Activated CD8-positive, alpha-beta T cell treated with anti-CD3 and anti-CD28 coated beads, Interleukin-2, amount 10 ng/mL, durations not matched to agents 7 days and 5 days (primary cell): ENCODE measurements around the gene RBPMS2. TPM values are rescaled to one million over a fixed set of nuclear protein-coding genes. Genes with fewer than 3 reads are reported as not detected.

Source experiments
- ATAC-seq: fragments of 150-1000 bp; cut with Tn5 transposase; one replicate; pipeline ENCODE4 v1.10.0; 2021; ENCODE audit warnings: moderate library complexity
- CTCF ChIA-PET: fragments of 350-600 bp; sonication (Branson Sonifier 250); formaldehyde crosslinking; loops from one replicate; lab custom pipeline; 2021; ENCODE audit warnings: antibody characterized with exemption; lab: Charles Lee
- POLR2A ChIA-PET: fragments of 350-600 bp; sonication (Branson Sonifier 250); formaldehyde crosslinking; loops from one replicate; lab custom pipeline; 2021; ENCODE audit warnings: antibody characterized with exemption; lab: Charles Lee
- DNase-seq: peaks from one replicate; pipeline ENCODE4 v3.0.0-alpha.2; 2020
- H3K27ac Mint-ChIP-seq: one replicate; pipeline ENCODE4 v1.8.0; 2021; ENCODE audit warnings: mild to moderate bottlenecking, mixed read lengths
- H3K27me3 Mint-ChIP-seq: one replicate; pipeline ENCODE4 v1.8.0; 2021; ENCODE audit warnings: low read depth, mixed read lengths
- H3K36me3 Mint-ChIP-seq: one replicate; pipeline ENCODE4 v1.8.0; 2021; ENCODE audit warnings: low read depth, mixed read lengths
- H3K4me1 Mint-ChIP-seq: one replicate; pipeline ENCODE4 v1.8.0; 2021; ENCODE audit warnings: low read depth, mixed read lengths
- H3K4me3 Mint-ChIP-seq: one replicate; pipeline ENCODE4 v1.8.0; 2021; ENCODE audit warnings: mild to moderate bottlenecking, mixed read lengths
- H3K9me3 Mint-ChIP-seq: one replicate; pipeline ENCODE4 v1.8.0; 2022; ENCODE audit warnings: mixed read lengths; ENCODE audit not compliant: insufficient read depth
- total RNA-seq, 2 experiments: library from RNA; stranded (reverse); gene quantifications; one replicate each; pipeline ENCODE4 v1.2.3, GENCODE V29; 2021

Gene RBPMS2
- total RNA-seq, 2 experiments from 2014 or later, result not detected

- Mint-ChIP-seq H3K27ac (peak overlapping the region; percentile 10), H3K36me3 (peaks cover 19% of the 10 kb centered on the region), H3K4me3 (no peak overlapping the region), H3K9me3 (no peaks in the 10 kb centered on the region), H3K27me3 (no peaks in the 10 kb centered on the region), H3K4me1 (peaks cover 55% of the 10 kb centered on the region)
- ATAC-seq (no peak), DNase-seq (no peak)
- POLR2A ChIA-PET, result interaction anchor here (0.8 kb wide), 1 partner anchor 26 kb away, joined by 3 read pairs; no protein-coding TSS in a partner anchor
- CTCF ChIA-PET, result interaction anchor here (0.7 to 1.5 kb wide), 3 partner anchors 9 to 272 kb away, joined by 3 to 8 read pairs (median 3); no protein-coding TSS in a partner anchor
These were observed 75.5 kb downstream of the RBPMS2 start for GRCh38 chr15:64699751-64700388.

DNA sequence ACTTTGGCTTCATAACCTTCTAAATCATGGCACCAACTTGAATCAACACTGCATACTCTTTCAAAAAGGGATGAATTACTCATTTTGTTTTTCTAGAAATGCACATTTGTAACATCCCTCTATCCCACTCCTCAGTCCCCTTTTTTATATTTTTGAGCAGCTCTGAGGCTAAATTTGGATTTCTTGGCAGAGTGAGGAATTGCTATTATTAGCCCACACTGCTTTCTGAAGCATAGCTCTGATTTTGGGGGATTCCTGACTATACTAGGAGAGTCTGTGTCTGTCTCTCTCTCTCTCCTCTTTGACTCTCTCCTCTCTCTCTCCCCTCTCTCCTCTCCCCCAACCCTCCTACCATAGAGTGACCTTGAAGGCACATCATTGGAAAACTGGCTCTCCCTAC, 76.6 kb downstream of the RBPMS2 start:
- no peak for DNase-seq
- no peak overlapping the region for H3K27ac Mint-ChIP-seq
- no peaks in the 10 kb centered on the region for H3K9me3 Mint-ChIP-seq
- peaks cover 55% of the 10 kb centered on the region for H3K4me1 Mint-ChIP-seq
- POLR2A ChIA-PET, result no interaction called here
- no peak for ATAC-seq
- no peak overlapping the region for H3K4me3 Mint-ChIP-seq
- H3K36me3 Mint-ChIP-seq, result peaks cover 24% of the 10 kb centered on the region
- CTCF ChIA-PET, result interaction anchor here (2.7 to 5.1 kb wide), 2 partner anchors 12 to 29 kb away, joined by 14 to 32 read pairs; no protein-coding TSS in a partner anchor
- no peaks in the 10 kb centered on the region for H3K27me3 Mint-ChIP-seq

DNA sequence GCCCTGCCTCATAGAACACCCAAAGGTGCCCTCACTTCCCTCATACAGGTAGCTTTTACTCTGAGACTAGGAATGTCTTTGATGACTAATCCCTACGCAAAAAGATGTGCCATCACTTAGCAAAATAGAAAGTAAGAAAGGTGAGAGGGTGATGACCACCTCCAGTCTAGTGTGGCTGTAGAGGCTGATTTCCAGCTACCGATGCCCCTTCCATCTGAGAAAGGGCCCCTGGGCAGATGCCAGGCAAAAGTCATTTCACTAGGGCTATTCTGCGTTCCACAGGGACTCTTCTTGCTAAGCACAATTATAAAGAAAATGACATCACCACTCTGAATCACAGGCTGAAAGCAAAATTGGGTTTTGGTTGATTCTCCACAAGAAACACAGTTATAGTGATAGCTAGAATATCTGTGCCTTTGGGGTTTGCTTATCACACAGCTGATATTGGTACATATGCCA, 77.4 kb downstream of the RBPMS2 start:
- no peak for DNase-seq
- ChIA-PET POLR2A (interaction anchor here (0.6 kb wide), 1 partner anchor 268 kb away, joined by 3 read pairs; no protein-coding TSS in a partner anchor), CTCF (interaction anchor here (1.0 to 5.1 kb wide), 3 partner anchors 11 to 138 kb away, joined by 3 to 32 read pairs (median 14); no protein-coding TSS in a partner anchor)
- H3K36me3 Mint-ChIP-seq, result peaks cover 30% of the 10 kb centered on the region
- H3K27me3 Mint-ChIP-seq, result no peaks in the 10 kb centered on the region
- no peak overlapping the region for H3K27ac Mint-ChIP-seq
- no peak overlapping the region for H3K4me3 Mint-ChIP-seq
- ATAC-seq, result no peak
- peaks cover 48% of the 10 kb centered on the region for H3K4me1 Mint-ChIP-seq
- no peaks in the 10 kb centered on the region for H3K9me3 Mint-ChIP-seq

GRCh38 chr15:64696481-64696880, 78.9 kb downstream of the RBPMS2 start:
- Mint-ChIP-seq H3K36me3 (peaks cover 31% of the 10 kb centered on the region), H3K27me3 (no peaks in the 10 kb centered on the region), H3K4me3 (no peak overlapping the region), H3K27ac (no peak overlapping the region), H3K9me3 (no peaks in the 10 kb centered on the region), H3K4me1 (peaks cover 42% of the 10 kb centered on the region)
- DNase-seq (no peak), ATAC-seq (no peak)
- CTCF ChIA-PET, result interaction anchor here (1.1 to 5.1 kb wide), 4 partner anchors 10 to 113 kb away, joined by 4 to 32 read pairs (median 10); no protein-coding TSS in a partner anchor
- POLR2A ChIA-PET, result no interaction called here

GRCh38 chr15:64695561-64695992, 79.8 kb downstream of the RBPMS2 start:
- POLR2A ChIA-PET, result interaction anchor here (0.6 kb wide), 1 partner anchor 441 kb away, joined by 3 read pairs; no protein-coding TSS in a partner anchor
- peaks cover 33% of the 10 kb centered on the region for H3K4me1 Mint-ChIP-seq
- DNase-seq (no peak), ATAC-seq (no peak)
- no peak overlapping the region for H3K4me3 Mint-ChIP-seq
- no peaks in the 10 kb centered on the region for H3K27me3 Mint-ChIP-seq
- CTCF ChIA-PET, result interaction anchor here (1.3 to 5.1 kb wide), 4 partner anchors 9 to 140 kb away, joined by 4 to 32 read pairs (median 7); no protein-coding TSS in a partner anchor
- peaks cover 32% of the 10 kb centered on the region for H3K36me3 Mint-ChIP-seq
- H3K27ac Mint-ChIP-seq, result no peak overlapping the region
- H3K9me3 Mint-ChIP-seq, result no peaks in the 10 kb centered on the region

DNA sequence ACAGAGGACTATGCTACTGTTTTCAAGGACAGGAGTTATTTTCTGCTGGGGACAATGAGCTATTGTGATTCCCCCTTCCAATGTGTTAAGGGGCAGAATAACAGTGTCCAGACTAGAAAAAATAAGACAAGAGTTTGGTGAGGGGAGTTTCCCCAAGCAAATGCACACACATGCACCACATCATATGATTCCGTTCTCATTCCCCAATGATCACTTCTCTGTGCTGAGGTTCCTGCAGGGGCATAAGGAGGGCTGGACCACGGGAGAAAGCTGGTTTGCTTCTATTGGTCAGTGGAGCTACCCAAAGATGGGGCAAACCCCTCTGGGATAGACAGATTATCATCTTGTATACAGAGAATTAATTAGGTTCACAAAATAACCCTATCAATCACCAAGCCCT, 80.6 kb downstream of the RBPMS2 start:
- Mint-ChIP-seq H3K27ac (no peak overlapping the region), H3K27me3 (no peaks in the 10 kb centered on the region), H3K36me3 (peaks cover 31% of the 10 kb centered on the region), H3K9me3 (no peaks in the 10 kb centered on the region), H3K4me1 (peaks cover 25% of the 10 kb centered on the region), H3K4me3 (no peak overlapping the region)
- no peak for DNase-seq
- ChIA-PET POLR2A (no interaction called here), CTCF (interaction anchor here (1.3 to 5.1 kb wide), 4 partner anchors 8 to 141 kb away, joined by 4 to 32 read pairs (median 7); no protein-coding TSS in a partner anchor)
- no peak for ATAC-seq

GRCh38 chr15:64693134-64693533, 82.3 kb downstream of the RBPMS2 start:
- no peak overlapping the region for H3K4me3 Mint-ChIP-seq
- H3K27ac Mint-ChIP-seq, result no peak overlapping the region
- no peaks in the 10 kb centered on the region for H3K27me3 Mint-ChIP-seq
- peaks cover 9% of the 10 kb centered on the region for H3K4me1 Mint-ChIP-seq
- H3K9me3 Mint-ChIP-seq, result no peaks in the 10 kb centered on the region
- DNase-seq (no peak), ATAC-seq (no peak)
- POLR2A ChIA-PET, result no interaction called here
- H3K36me3 Mint-ChIP-seq, result peaks cover 36% of the 10 kb centered on the region
- CTCF ChIA-PET, result interaction anchor here (4.0 kb wide), 1 partner anchor 34 kb away, joined by 26 read pairs; no protein-coding TSS in a partner anchor

- no peak overlapping the region for H3K27ac Mint-ChIP-seq
- no peak overlapping the region for H3K4me3 Mint-ChIP-seq
- DNase-seq, result no peak
- no peaks in the 10 kb centered on the region for H3K9me3 Mint-ChIP-seq
- peaks cover 41% of the 10 kb centered on the region for H3K36me3 Mint-ChIP-seq
- CTCF ChIA-PET, result interaction anchor here (1.0 to 4.0 kb wide), 3 partner anchors 36 to 213 kb away, joined by 3 to 26 read pairs (median 3); no protein-coding TSS in a partner anchor
- H3K4me1 Mint-ChIP-seq, result peaks cover 3% of the 10 kb centered on the region
- no peak for ATAC-seq
- H3K27me3 Mint-ChIP-seq, result no peaks in the 10 kb centered on the region
- POLR2A ChIA-PET, result interaction anchor here (0.6 kb wide), 2 partner anchors 240 to 262 kb away, joined by 3 to 6 read pairs; no protein-coding TSS in a partner anchor
These were observed 83.4 kb downstream of the RBPMS2 start for GRCh38 chr15:64691896-64692565.

- peaks cover 3% of the 10 kb centered on the region for H3K4me1 Mint-ChIP-seq
- no peak overlapping the region for H3K4me3 Mint-ChIP-seq
- ChIA-PET CTCF (interaction anchor here (0.8 to 4.0 kb wide), 5 partner anchors 9 to 150 kb away, joined by 3 to 26 read pairs (median 4); no protein-coding TSS in a partner anchor), POLR2A (interaction anchor here (0.9 kb wide), 1 partner anchor 238 kb away, joined by 3 read pairs; no protein-coding TSS in a partner anchor)
- peaks cover 48% of the 10 kb centered on the region for H3K36me3 Mint-ChIP-seq
- H3K9me3 Mint-ChIP-seq, result no peaks in the 10 kb centered on the region
- no peaks in the 10 kb centered on the region for H3K27me3 Mint-ChIP-seq
- H3K27ac Mint-ChIP-seq, result peak overlapping the region; percentile 18
- no peak for DNase-seq
- ATAC-seq, result no peak
These were observed 84.7 kb downstream of the RBPMS2 start for GRCh38 chr15:64690578-64691296.

GRCh38 chr15:64690008-64690407, 85.4 kb downstream of the RBPMS2 start:
- Mint-ChIP-seq H3K27me3 (no peaks in the 10 kb centered on the region), H3K4me3 (no peak overlapping the region), H3K4me1 (peaks cover 3% of the 10 kb centered on the region), H3K9me3 (no peaks in the 10 kb centered on the region), H3K27ac (no peak overlapping the region), H3K36me3 (peaks cover 47% of the 10 kb centered on the region)
- ChIA-PET CTCF (interaction anchor here (0.6 to 4.0 kb wide), 5 partner anchors 10 to 288 kb away, joined by 3 to 26 read pairs (median 4); no protein-coding TSS in a partner anchor), POLR2A (no interaction called here)
- ATAC-seq, result no peak
- no peak for DNase-seq
